Stimulated activated CD4-positive, alpha-beta T cell treated with anti-CD3 and anti-CD28 coated beads, TNF-alpha, amount 100 ng/mL, for 4 hours (primary cell): ENCODE data around the gene TEX12.
"Not testable (repeated sequence)": the region's sequence is repeated elsewhere in the genome, so short reads cannot be mapped to it uniquely, and the experiment has no call there.

Source experiments
- DNase-seq, 3 experiments: peaks; one replicate each; pipeline ENCODE4 v3.0.0-alpha.2; 2020; ENCODE audit warnings: low read depth in 3 of 3

The TEX12 gene, protein sequence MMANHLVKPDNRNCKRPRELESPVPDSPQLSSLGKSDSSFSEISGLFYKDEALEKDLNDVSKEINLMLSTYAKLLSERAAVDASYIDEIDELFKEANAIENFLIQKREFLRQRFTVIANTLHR

GRCh38 chr11:112167145-112167544 is at the start of gene TEX12:
TSS of gene TEX12 (plus strand) at chr11:112167372. CDS start at chr11:112169269, 1,897 bp downstream.
- no peak for DNase-seq

- DNase-seq: no peak
Measured at GRCh38 chr11:112118176-112118575, 49.0 kb upstream of the TEX12 start.

GRCh38 chr11:112121981-112122615 is 45.1 kb upstream of the TEX12 start:
- DNase-seq: no peak

GRCh38 chr11:112123129-112123528 is 44.0 kb upstream of the TEX12 start:
- no peak for DNase-seq

GRCh38 chr11:112127056-112127455 is 40.1 kb upstream of the TEX12 start:
- no peak for DNase-seq

DNA sequence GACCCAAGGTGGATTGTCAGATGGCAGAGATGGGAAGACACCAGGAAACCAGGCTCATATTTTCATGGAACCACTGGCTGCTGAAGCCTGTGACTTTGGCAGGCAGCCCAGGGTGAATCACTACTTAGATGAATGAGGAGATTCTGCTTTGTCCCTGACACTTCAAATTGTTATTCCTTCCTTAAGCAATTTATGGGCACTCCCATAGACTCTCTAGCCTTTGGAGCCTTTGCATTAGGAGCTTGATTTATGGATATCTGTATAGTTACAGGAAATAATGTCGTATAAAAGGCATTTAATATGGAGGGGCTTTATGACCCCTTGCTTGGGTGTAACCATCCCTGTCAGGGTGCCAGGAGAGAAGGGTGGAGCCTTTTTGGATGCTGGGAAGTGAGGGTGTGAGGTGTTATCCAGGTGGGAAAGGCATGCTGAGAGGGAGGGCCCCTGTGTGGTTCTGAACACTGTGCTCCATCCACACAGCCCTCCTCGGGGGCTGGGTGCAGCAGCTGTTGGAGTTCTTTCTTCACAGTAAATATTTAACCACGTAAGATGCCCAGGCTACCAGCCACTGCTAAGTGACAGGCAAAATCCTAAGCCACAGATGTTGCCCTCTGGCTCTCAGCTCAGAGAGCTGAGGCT is 38.6 kb upstream of the TEX12 start:
- DNase-seq: no peak

GRCh38 chr11:112129656-112130055 is 37.5 kb upstream of the TEX12 start:
- no peak for DNase-seq

GRCh38 chr11:112132737-112133136 is 34.4 kb upstream of the TEX12 start:
- DNase-seq: no peak

- no peak for DNase-seq
Measured at GRCh38 chr11:112134473-112134872, 32.7 kb upstream of the TEX12 start.

GRCh38 chr11:112143597-112143996 is 23.6 kb upstream of the TEX12 start:
- DNase-seq: no peak

DNA sequence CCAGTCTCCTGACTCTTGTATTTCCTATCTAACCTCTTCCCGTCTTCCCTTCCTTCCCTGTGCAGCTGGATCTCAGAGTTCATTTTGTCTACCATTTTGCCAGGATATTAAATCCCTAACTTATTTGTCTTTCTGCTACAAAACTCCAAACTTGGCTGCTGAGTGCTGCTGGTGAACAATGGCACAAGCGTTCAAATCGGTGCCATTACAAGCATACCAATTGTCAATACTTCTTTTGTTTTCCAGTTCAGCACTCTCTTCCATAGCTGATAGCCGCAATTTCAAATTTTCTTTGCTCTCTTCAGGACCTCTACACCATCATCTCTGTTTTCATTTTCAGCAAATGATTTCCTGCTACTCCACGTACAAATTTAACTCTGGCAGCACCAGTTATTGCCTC is 16.7 kb upstream of the TEX12 start:
- DNase-seq: no peak

DNA sequence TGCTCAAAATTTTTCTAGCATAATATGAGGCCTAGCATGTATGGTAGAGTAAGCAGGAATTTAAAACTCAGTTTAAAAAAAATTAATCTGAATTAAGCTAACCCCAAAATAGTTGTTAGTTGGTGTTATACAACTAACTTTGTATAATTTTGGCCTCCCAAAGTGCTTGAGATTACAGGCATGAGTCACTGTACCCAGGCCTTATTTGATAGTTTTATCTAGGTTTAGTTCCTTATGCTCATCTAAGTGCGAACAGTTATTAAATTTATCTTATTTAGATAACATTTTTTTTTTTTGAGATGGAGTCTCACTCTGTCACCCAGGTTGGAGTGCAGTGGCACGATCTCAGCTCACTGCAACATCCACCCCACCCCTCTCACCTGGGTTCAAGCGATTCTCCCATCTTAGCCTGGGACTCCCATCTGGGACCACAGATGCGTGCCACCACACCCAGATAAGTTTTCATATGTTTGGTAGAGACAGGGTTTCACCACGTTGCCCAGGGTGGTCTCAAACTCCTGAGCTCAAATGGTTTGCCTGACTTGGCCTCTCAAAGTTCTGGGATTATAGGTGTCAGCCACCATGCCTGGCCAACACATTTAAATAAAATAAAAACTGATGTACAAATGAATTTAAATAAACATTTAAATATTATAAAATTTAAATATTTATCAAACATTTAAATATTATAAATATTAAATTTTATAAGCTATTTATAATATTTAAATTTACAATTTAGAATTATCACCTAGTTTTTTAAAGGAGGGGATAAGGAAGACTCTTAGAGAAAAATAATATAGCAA is 10.8 kb upstream of the TEX12 start:
- no peak for DNase-seq

GRCh38 chr11:112156956-112157766 is 10.0 kb upstream of the TEX12 start:
- no peak for DNase-seq

- DNase-seq: no peak
Measured at GRCh38 chr11:112159098-112160065, 7.8 kb upstream of the TEX12 start.

GRCh38 chr11:112160091-112160848 is 6.9 kb upstream of the TEX12 start:
- no peak for DNase-seq

GRCh38 chr11:112161012-112161411 is 6.2 kb upstream of the TEX12 start:
- DNase-seq: no peak

GRCh38 chr11:112162200-112162599 is 5.0 kb upstream of the TEX12 start:
- not testable (repeated sequence) for DNase-seq

DNA sequence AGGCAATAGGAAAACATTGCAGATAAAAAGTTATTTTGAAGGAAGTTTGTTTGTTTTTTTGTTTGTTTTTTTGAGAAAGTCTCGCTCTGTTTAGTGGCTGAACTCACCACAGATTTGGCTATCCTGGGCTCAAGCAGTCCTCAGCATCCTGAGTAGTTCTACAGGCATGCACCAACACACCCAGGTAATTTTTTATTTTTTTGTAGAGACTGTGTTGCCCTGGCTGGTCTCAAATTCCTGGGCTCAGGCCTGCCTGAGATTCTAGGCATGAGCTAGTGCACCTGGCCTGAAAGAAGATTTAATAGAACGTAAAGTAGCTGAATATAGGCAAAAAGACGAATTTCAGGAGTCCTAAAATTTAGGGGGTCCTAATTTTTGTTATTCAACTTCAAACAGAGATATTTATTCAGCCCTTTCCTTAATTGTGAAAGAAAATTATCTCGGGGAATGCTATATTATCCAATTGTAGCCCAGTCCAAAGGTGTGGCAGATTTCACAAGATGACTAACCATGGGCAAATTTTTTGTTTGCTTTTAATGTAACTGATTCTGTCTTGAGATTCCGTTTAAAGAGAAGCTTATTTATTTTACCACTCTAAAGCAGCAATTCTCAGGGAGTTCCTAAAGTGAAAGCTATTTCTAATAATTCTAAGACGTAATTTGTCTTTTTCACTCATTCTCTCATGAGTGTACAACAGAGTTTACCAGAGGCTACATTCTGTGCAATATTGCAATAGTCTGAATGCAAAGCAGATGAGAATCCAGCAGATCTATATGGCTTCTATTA is 4.2 kb upstream of the TEX12 start:
- no peak for DNase-seq
